ENCODE data around the gene IL24. TPM values are rescaled to one million over a fixed set of nuclear protein-coding genes. Genes with fewer than 3 reads are reported as not detected.

Gene IL24
- total and polyA plus RNA-seq, 12 donors: 0.26 TPM; not detected in 11

- peaks cover 0 to 9% (median 0%) of the 10 kb centered on the region in 9 donors for H3K4me1 ChIP-seq
- DNase-seq (no peak), ATAC-seq (peak in 2 of 8 donors; percentile 29 to 34)
- WGBS, 2 donors: 83 to 88% methylated on average over 4 of the region's 4 CpGs
- no peak overlapping the region for H3K27ac ChIP-seq
- peaks cover 0 to 38% (median 24%) of the 10 kb centered on the region in 7 donors for H3K27me3 ChIP-seq
- no peak for TF ChIP-seq CTCF (IDR thresholded peaks at IDR 0.05)
- intact Hi-C loops (cut with DNase I): no loop called here
- no peak overlapping the region for H3K4me3 ChIP-seq
- H3K36me3 ChIP-seq: no peaks in the 10 kb centered on the region
- peaks cover 0 to 5% (median 0%) of the 10 kb centered on the region in 11 donors for H3K9me3 ChIP-seq
Measured at GRCh38 chr1:206949208-206949607, 52.0 kb downstream of the IL24 start.

GRCh38 chr1:206949641-206950040 lies 52.4 kb downstream of the IL24 start:
- intact Hi-C loops (cut with DNase I): no loop called here
- no peaks in the 10 kb centered on the region for H3K36me3 ChIP-seq
- H3K9me3 ChIP-seq: peaks cover 0 to 5% (median 0%) of the 10 kb centered on the region in 11 donors
- no peak overlapping the region for H3K27ac ChIP-seq
- DNase-seq (no peak), ATAC-seq (no peak)
- TF ChIP-seq CTCF (IDR thresholded peaks at IDR 0.05): no peak
- peaks cover 0 to 35% (median 20%) of the 10 kb centered on the region in 7 donors for H3K27me3 ChIP-seq
- peaks cover 0 to 9% (median 0%) of the 10 kb centered on the region in 9 donors for H3K4me1 ChIP-seq
- H3K4me3 ChIP-seq: no peak overlapping the region
- 93 to 96% methylated on average over 5 of the region's 5 CpGs for WGBS, 2 donors

- 84 to 90% methylated on average over 4 of the region's 4 CpGs for WGBS, 2 donors
- intact Hi-C loops (cut with DNase I): no loop called here
- ATAC-seq: no peak
Measured at GRCh38 chr1:206951318-206952100, 54.3 kb downstream of the IL24 start.

GRCh38 chr1:206952171-206952570 lies 54.9 kb downstream of the IL24 start:
- Histone ChIP-seq H3K4me3 (no peak overlapping the region), H3K27me3 (peaks cover 0 to 23% (median 2%) of the 10 kb centered on the region in 7 donors), H3K27ac (no peak overlapping the region), H3K36me3 (no peaks in the 10 kb centered on the region), H3K4me1 (peaks cover 0 to 9% (median 0%) of the 10 kb centered on the region in 9 donors), H3K9me3 (peaks cover 0 to 5% (median 0%) of the 10 kb centered on the region in 11 donors)
- TF ChIP-seq CTCF (IDR thresholded peaks at IDR 0.05): no peak
- WGBS, 2 donors: 63 to 66% methylated on average over 4 of the region's 4 CpGs
- ATAC-seq (no peak), DNase-seq (no peak)
- intact Hi-C loops (cut with DNase I): no loop called here

More at GRCh38 chr1:206951318-206952100, 54.3 kb downstream of the IL24 start:
- Histone ChIP-seq H3K4me3 (no peak overlapping the region), H3K27me3 (peaks cover 0 to 26% (median 6%) of the 10 kb centered on the region in 7 donors), H3K9me3 (peaks cover 0 to 5% (median 0%) of the 10 kb centered on the region in 11 donors), H3K27ac (no peak overlapping the region), H3K4me1 (peaks cover 0 to 9% (median 0%) of the 10 kb centered on the region in 9 donors), H3K36me3 (no peaks in the 10 kb centered on the region)
- TF ChIP-seq CTCF (IDR thresholded peaks at IDR 0.05): no peak
- DNase-seq: no peak

Measured in heart right ventricle (tissue), 16 donors.